Neural cell (in vitro differentiated cells): ENCODE results near the gene PCDHGA8. TPM values are rescaled to one million over a fixed set of nuclear protein-coding genes. Genes with fewer than 3 reads are reported as not detected.
A peak's percentile ranks its signal among the peaks of the same experiment; 100 is the strongest.

ENCODE experiments used
- H2AFZ ChIP-seq: fragments of 200-600, 300-800 bp; sonication (generic), shearing (Covaris generic); 2 replicates; pipeline ENCODE4 v1.6.0; 2014; ENCODE audit warnings: low read depth, mild to moderate bottlenecking, antibody characterized with exemption, low read length, moderate library complexity
- H3F3A ChIP-seq: fragments of 200-600 bp; shearing (Covaris generic); 2 replicates; pipeline ENCODE4 v1.6.1; 2016; ENCODE audit warnings: mild to moderate bottlenecking, moderate library complexity, mixed read lengths, antibody characterized with exemption, low read length; ENCODE audit not compliant: insufficient read depth, poor library complexity, severe bottlenecking
- H3K27ac ChIP-seq: fragments of 200-600, 300-800 bp; sonication (generic), shearing (Covaris generic); 2 replicates; pipeline ENCODE4 v1.5.1; 2014; ENCODE audit warnings: mild to moderate bottlenecking, low read length, moderate library complexity
- H3K27me3 ChIP-seq: fragments of 300-800, 200-600 bp; sonication (generic), shearing (Covaris generic); 2 replicates; pipeline ENCODE4 v1.6.0; 2014; ENCODE audit warnings: mild to moderate bottlenecking, low read depth, low read length, moderate library complexity; ENCODE audit not compliant: insufficient read depth
- H3K36me3 ChIP-seq: fragments of 300-800, 200-600 bp; sonication (generic), shearing (Covaris generic); 2 replicates; pipeline ENCODE4 v1.5.1; 2014; ENCODE audit warnings: mild to moderate bottlenecking, antibody characterized with exemption, low read length, moderate library complexity; ENCODE audit not compliant: insufficient read depth
- H3K4me2 ChIP-seq: fragments of 300-800, 200-600 bp; sonication (generic), shearing (Covaris generic); 2 replicates; pipeline ENCODE4 v1.6.0; 2014; ENCODE audit warnings: mild to moderate bottlenecking, low read length
- H3K4me3 ChIP-seq: fragments of 300-800, 200-600 bp; sonication (generic), shearing (Covaris generic); 2 replicates; pipeline ENCODE4 v1.5.1; 2014; ENCODE audit warnings: mild to moderate bottlenecking, low read length, moderate library complexity
- H3K79me2 ChIP-seq: fragments of 200-600 bp; shearing (Covaris generic); replicated peaks from 2 replicates; pipeline ENCODE4 v1.6.0; 2014; ENCODE audit warnings: mild to moderate bottlenecking, low read length, moderate library complexity; ENCODE audit not compliant: insufficient read depth
- H3K9ac ChIP-seq: fragments of 300-800, 200-600 bp; sonication (generic), shearing (Covaris generic); 2 replicates; pipeline ENCODE4 v1.6.1; 2016; ENCODE audit warnings: mild to moderate bottlenecking, low read length, mixed read lengths
- H3K9me2 ChIP-seq: fragments of 200-600 bp; shearing (Covaris generic); 2 replicates; pipeline ENCODE4 v1.6.1; 2016; ENCODE audit warnings: mild to moderate bottlenecking, low read length, mixed read lengths; ENCODE audit not compliant: insufficient read depth
- H3K9me3 ChIP-seq: fragments of 200-600, 300-800 bp; sonication (generic), shearing (Covaris generic); 2 replicates; pipeline ENCODE4 v1.6.1; 2016; ENCODE audit warnings: mild to moderate bottlenecking, mixed run types, low read length, moderate library complexity, mixed read lengths
- H4K20me1 ChIP-seq: fragments of 200-600 bp; shearing (Covaris generic); 2 replicates; pipeline ENCODE4 v1.6.1; 2016; ENCODE audit warnings: mild to moderate bottlenecking, mixed run types; ENCODE audit not compliant: insufficient read depth
- EP300 ChIP-seq: fragments of 450-650 bp; conservative IDR thresholded peaks from 2 replicates; pipeline ENCODE4 v1.6.1; 2014; ENCODE audit warnings: antibody characterized with exemption, mild to moderate bottlenecking, moderate library complexity; ENCODE audit not compliant: poor library complexity, severe bottlenecking
- EZH2 ChIP-seq: fragments of 200-600, 300-800 bp; shearing (Covaris generic), sonication (generic); IDR thresholded peaks from 2 replicates; pipeline ENCODE4 v1.6.1; 2014; ENCODE audit warnings: antibody characterized with exemption, low read length, borderline replicate concordance, mild to moderate bottlenecking; ENCODE audit not compliant: insufficient read depth, poor library complexity, severe bottlenecking
- MXI1 ChIP-seq: fragments of 450-650 bp; conservative IDR thresholded peaks from 2 replicates; pipeline ENCODE4 v1.6.1; 2014; ENCODE audit warnings: antibody characterized with exemption, mild to moderate bottlenecking; ENCODE audit not compliant: poor library complexity, severe bottlenecking
- POLR2AphosphoS5 ChIP-seq: IDR thresholded peaks from 2 replicates; pipeline ENCODE4 v1.6.1; 2012
- RAD21 ChIP-seq: fragments of 450-650 bp; conservative IDR thresholded peaks from 2 replicates; pipeline ENCODE4 v1.6.1; 2014; ENCODE audit warnings: antibody characterized with exemption, mild to moderate bottlenecking, moderate library complexity
- SMC3 ChIP-seq: fragments of 450-650 bp; conservative IDR thresholded peaks from 2 replicates; pipeline ENCODE4 v1.6.1; 2014; ENCODE audit warnings: antibody characterized with exemption, mild to moderate bottlenecking, moderate library complexity; ENCODE audit not compliant: poor library complexity
- TAF1 ChIP-seq: IDR thresholded peaks from 2 replicates; pipeline ENCODE4 v1.6.1; 2012; ENCODE audit warnings: low read depth
- polyA minus RNA-seq: library from RNA; depleted of rRNA, polyadenylated mRNA; stranded (reverse); fragments of >200 nt; gene quantifications from 2 replicates; pipeline ENCODE4 v1.2.3, GENCODE V29; 2014
- polyA plus RNA-seq: library from polyadenylated mRNA; depleted of rRNA; stranded (reverse); fragments of >200 nt; gene quantifications from 2 replicates; pipeline ENCODE4 v1.2.3, GENCODE V29; 2014
- TF ChIP-seq, protein P1 (sequence below): IDR thresholded peaks from 2 replicates; pipeline ENCODE4 v1.6.1; 2012; ENCODE audit warnings: borderline replicate concordance
- TF ChIP-seq, protein P2 (sequence below): fragments of 450-650 bp; IDR thresholded peaks from 2 replicates; pipeline ENCODE4 v1.5.1; 2014; ENCODE audit warnings: antibody characterized with exemption, mild to moderate bottlenecking, moderate library complexity; ENCODE audit not compliant: poor library complexity, severe bottlenecking

The PCDHGA8 gene
- polyA plus RNA-seq (0.19 and 0.38 TPM in 2 replicates), polyA minus RNA-seq (4.1 and 5.6 TPM in 2 replicates)

- Histone ChIP-seq H3K27me3 (no peaks in the 10 kb centered on the region), H3K4me3 (peak within 1 kb of the TSS; percentile 53), H3K9me3 (peaks cover 49% of the 10 kb centered on the region), H3K9ac (no peak within 1 kb of the TSS), H3K36me3 (no peaks in the 10 kb centered on the region), H3K79me2 (no peaks in the 10 kb centered on the region), H4K20me1 (no peaks in the 10 kb centered on the region), H2AFZ (no peak within 1 kb of the TSS), H3F3A (no peaks in the 10 kb centered on the region), H3K4me2 (no peak within 1 kb of the TSS), H3K27ac (no peak within 1 kb of the TSS), H3K9me2 (no peaks in the 10 kb centered on the region)
- TF ChIP-seq MXI1 (no peak), EZH2 (no peak), RAD21 (no peak), TAF1 (no peak), POLR2AphosphoS5 (no peak), EP300 (no peak), SMC3 (no peak)
- TF ChIP-seq, protein P1, sequence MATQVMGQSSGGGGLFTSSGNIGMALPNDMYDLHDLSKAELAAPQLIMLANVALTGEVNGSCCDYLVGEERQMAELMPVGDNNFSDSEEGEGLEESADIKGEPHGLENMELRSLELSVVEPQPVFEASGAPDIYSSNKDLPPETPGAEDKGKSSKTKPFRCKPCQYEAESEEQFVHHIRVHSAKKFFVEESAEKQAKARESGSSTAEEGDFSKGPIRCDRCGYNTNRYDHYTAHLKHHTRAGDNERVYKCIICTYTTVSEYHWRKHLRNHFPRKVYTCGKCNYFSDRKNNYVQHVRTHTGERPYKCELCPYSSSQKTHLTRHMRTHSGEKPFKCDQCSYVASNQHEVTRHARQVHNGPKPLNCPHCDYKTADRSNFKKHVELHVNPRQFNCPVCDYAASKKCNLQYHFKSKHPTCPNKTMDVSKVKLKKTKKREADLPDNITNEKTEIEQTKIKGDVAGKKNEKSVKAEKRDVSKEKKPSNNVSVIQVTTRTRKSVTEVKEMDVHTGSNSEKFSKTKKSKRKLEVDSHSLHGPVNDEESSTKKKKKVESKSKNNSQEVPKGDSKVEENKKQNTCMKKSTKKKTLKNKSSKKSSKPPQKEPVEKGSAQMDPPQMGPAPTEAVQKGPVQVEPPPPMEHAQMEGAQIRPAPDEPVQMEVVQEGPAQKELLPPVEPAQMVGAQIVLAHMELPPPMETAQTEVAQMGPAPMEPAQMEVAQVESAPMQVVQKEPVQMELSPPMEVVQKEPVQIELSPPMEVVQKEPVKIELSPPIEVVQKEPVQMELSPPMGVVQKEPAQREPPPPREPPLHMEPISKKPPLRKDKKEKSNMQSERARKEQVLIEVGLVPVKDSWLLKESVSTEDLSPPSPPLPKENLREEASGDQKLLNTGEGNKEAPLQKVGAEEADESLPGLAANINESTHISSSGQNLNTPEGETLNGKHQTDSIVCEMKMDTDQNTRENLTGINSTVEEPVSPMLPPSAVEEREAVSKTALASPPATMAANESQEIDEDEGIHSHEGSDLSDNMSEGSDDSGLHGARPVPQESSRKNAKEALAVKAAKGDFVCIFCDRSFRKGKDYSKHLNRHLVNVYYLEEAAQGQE, result no peak
- TF ChIP-seq, protein P2, sequence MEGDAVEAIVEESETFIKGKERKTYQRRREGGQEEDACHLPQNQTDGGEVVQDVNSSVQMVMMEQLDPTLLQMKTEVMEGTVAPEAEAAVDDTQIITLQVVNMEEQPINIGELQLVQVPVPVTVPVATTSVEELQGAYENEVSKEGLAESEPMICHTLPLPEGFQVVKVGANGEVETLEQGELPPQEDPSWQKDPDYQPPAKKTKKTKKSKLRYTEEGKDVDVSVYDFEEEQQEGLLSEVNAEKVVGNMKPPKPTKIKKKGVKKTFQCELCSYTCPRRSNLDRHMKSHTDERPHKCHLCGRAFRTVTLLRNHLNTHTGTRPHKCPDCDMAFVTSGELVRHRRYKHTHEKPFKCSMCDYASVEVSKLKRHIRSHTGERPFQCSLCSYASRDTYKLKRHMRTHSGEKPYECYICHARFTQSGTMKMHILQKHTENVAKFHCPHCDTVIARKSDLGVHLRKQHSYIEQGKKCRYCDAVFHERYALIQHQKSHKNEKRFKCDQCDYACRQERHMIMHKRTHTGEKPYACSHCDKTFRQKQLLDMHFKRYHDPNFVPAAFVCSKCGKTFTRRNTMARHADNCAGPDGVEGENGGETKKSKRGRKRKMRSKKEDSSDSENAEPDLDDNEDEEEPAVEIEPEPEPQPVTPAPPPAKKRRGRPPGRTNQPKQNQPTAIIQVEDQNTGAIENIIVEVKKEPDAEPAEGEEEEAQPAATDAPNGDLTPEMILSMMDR, result no peak
Measured at GRCh38 chr5:141392429-141393198, at the start of gene PCDHGA8. TSS of gene PCDHGA8 (plus strand) at chr5:141392633. CDS start at chr5:141392814, 181 bp downstream.

- H3K4me2 ChIP-seq, result no peak overlapping the region
- H3K27me3 ChIP-seq, result no peaks in the 10 kb centered on the region
- H3K9ac ChIP-seq, result no peak overlapping the region
- no peak overlapping the region for H3K4me3 ChIP-seq
- H3F3A ChIP-seq, result no peaks in the 10 kb centered on the region
- H3K36me3 ChIP-seq, result no peaks in the 10 kb centered on the region
- H3K9me3 ChIP-seq, result peaks cover 10% of the 10 kb centered on the region
- no peak overlapping the region for H3K27ac ChIP-seq
- no peak for TF ChIP-seq SMC3
- TF ChIP-seq, protein P2, result no peak
- no peak for TF ChIP-seq RAD21
- no peak for TF ChIP-seq EP300
- TF ChIP-seq TAF1, result no peak
- no peak for TF ChIP-seq MXI1
- TF ChIP-seq, protein P1, result no peak
- no peak for TF ChIP-seq EZH2
- TF ChIP-seq POLR2AphosphoS5, result no peak
- H2AFZ ChIP-seq, result no peak overlapping the region
- H3K79me2 ChIP-seq, result no peaks in the 10 kb centered on the region
- no peaks in the 10 kb centered on the region for H4K20me1 ChIP-seq
- H3K9me2 ChIP-seq, result no peaks in the 10 kb centered on the region
Measured at GRCh38 chr5:141342773-141343172, 49.7 kb upstream of the PCDHGA8 start.
